ENCODE data around the gene CBX5. TPM values are rescaled to one million over a fixed set of nuclear protein-coding genes. Genes with fewer than 3 reads are reported as not detected.
A peak's percentile ranks its signal among the peaks of the same experiment; 100 is the strongest.
"Not testable (repeated sequence)": the region's sequence is repeated elsewhere in the genome, so short reads cannot be mapped to it uniquely, and the experiment has no call there.

Gene CBX5
- total RNA-seq, 4 donors from 2014 or later = 20.9 to 38.8 (median 25.3) TPM

DNA sequence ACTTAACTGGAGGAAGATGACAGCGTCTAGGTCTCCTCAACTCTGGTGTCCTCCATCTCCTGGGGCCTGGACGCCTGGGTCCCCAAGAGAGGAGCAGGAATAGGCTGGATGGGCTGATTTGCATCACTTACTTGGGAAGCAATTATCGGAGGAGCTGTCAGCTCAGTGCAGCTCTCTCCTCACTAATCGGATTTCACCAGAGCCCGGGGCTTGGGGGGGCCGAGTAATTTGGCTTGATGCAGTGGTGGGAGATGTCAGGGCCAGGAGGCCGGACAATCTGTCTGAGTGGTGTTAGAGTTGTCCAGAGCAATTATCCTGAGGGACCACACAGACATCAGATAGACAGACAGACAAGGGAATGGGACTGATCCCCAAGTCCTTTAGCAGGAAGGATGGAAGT lies 86.5 kb downstream of the CBX5 start:
- TF ChIP-seq, protein P1, sequence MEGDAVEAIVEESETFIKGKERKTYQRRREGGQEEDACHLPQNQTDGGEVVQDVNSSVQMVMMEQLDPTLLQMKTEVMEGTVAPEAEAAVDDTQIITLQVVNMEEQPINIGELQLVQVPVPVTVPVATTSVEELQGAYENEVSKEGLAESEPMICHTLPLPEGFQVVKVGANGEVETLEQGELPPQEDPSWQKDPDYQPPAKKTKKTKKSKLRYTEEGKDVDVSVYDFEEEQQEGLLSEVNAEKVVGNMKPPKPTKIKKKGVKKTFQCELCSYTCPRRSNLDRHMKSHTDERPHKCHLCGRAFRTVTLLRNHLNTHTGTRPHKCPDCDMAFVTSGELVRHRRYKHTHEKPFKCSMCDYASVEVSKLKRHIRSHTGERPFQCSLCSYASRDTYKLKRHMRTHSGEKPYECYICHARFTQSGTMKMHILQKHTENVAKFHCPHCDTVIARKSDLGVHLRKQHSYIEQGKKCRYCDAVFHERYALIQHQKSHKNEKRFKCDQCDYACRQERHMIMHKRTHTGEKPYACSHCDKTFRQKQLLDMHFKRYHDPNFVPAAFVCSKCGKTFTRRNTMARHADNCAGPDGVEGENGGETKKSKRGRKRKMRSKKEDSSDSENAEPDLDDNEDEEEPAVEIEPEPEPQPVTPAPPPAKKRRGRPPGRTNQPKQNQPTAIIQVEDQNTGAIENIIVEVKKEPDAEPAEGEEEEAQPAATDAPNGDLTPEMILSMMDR (IDR thresholded peaks at IDR 0.05) = no peak
- ATAC-seq (ENCODE audit: low FRiP score) = no peak
- DNase-seq (ENCODE audit: low spot score) = no peak

DNA sequence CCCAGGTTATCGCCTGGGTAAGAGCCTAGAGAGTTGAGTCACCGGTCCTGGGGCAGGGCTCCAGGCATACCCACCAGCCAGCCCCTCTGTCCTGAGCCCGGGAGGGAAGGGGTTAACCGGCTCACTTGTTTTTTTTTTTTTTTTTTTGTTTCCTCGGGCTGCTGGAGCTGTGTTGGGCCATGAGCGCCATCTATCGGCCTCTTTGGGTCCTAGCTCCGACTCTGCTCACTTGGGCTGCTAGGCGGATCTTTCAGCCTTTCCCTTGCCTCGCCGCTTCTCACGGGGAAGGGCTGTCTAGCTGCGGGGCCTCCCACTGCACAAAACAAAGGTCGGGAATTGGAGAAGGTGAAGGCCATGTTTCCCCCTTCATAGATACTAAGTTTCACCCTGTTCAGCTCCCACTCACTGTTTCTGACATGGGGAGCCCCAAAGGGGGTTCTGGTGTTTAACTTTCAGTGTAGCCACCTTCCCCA lies 88.3 kb downstream of the CBX5 start:
- TF ChIP-seq, protein P1 (IDR thresholded peaks at IDR 0.05) = peak in 1 of 3 donors; percentile 24
- peak; percentile 41 for ATAC-seq (ENCODE audit: low FRiP score)
- peak; percentile 60 for DNase-seq (ENCODE audit: low spot score)

DNA sequence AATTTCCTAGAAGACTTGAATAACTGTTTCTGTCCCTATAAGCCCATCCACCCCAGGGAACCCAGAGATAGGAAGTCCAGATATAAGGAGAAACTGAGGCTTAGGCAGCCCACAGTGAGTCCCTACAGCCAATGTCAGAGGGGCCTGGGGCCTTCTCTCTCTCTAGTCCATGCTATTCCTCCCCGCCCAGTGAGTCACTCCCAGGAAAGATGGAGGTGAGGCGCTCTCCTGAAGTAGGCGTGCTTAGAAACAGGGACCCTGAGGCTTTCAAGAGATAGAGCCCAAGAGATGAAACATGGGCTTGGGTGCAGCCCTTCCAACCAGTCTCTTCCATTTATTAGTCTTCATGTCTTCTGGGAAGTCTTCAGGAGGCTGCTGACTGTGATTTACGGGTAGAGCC lies 88.8 kb downstream of the CBX5 start:
- TF ChIP-seq, protein P1 (IDR thresholded peaks at IDR 0.05) = no peak
- ATAC-seq (ENCODE audit: low FRiP score) (peak; percentile 35), DNase-seq (ENCODE audit: low spot score) (no peak)

DNA sequence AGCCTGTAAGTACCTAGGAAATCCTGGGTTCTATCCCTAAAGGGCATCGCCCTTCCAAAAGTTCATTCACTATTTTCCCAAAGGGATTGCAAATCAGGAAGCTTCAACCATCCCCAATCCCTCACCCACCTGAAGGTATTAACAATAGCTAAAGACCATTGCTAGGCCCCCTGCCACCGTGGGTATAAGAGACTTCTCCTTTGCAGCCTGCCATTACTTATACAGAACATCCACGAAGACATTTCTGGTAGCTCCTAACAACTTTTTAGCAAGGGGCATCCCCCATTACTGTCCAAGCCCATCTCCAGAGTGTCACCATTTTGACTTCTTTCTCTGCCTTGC lies 90.8 kb downstream of the CBX5 start:
- ATAC-seq (ENCODE audit: low FRiP score) (no peak), DNase-seq (ENCODE audit: low spot score) (no peak)
- TF ChIP-seq, protein P1 (IDR thresholded peaks at IDR 0.05) = no peak

DNA sequence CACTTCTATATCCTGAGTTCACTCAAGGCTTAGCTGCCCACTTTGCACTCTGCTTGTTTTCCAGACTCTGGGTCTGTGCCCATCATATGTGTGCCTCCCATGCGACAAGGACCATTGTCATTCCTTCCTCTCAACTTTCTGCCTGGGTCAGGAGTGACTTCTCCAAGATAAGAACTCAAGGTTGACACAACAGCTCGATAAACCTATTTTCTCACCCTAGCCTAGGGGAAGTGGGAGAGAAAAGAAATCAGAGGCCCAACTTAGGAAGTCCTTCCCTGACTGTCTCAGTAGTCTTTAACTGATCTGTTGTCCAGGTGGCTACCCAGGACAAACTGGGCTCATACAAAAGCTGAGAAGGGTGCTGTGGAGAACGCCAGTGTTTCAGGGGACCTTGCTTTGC lies 92.8 kb downstream of the CBX5 start:
- DNase-seq (ENCODE audit: low spot score) (no peak), ATAC-seq (ENCODE audit: low FRiP score) (no peak)
- TF ChIP-seq, protein P1 (IDR thresholded peaks at IDR 0.05) = no peak

DNA sequence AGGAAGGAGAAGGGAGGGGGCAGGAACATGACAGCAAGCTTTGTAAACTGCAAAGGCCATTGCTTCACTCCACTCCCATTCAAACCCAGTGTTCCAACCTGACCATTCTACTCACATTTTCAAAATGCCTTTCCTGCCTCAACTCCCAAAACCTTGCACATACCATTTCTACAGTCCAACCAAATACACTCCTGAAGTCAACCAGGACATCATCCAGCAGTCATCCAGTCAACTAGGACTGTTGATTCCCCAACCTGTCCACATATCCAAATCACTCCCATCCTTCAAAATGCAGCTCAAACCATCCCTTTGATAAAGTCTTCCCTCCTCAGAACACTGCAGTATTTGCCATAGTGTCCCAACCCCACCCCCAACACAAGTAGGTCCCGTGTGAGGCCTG lies 94.0 kb downstream of the CBX5 start:
- TF ChIP-seq, protein P1 (IDR thresholded peaks at IDR 0.05) = no peak
- DNase-seq (ENCODE audit: low spot score) (no peak), ATAC-seq (ENCODE audit: low FRiP score) (no peak)

DNA sequence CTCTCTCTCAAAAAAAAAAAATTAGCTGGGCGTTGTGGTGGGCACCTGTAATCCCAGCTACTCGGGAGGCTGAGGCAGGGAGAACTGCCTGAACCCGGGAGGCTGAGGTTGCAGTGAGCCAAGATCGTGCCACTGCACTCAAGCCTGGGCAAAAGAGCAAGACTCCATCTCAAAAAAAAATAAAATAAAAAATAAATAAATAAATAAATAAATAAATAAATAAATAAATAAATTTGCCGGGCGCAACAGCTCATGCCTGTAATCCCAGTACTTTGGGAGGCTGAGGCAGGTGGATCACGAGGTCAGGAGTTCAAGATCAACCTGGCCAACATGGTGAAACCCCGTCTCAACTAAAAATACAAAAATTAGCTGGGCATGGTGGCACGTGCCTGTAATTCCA lies 94.6 kb downstream of the CBX5 start:
- ATAC-seq (ENCODE audit: low FRiP score); DNase-seq (ENCODE audit: low spot score): not testable (repeated sequence)
